Activated T-helper 2 cell treated with anti-CD3 and anti-CD28 coated beads, Interferon-gamma antibody, Interleukin-2, Interleukin-4, amounts not matched to agents 10 μg/mL and 5 μg/mL and 100 μg/mL, durations not matched to agents 14 hours and 24 hours and 36 hours (primary cell): ENCODE measurements around the gene LRP6. TPM values are rescaled to one million over a fixed set of nuclear protein-coding genes. Genes with fewer than 3 reads are reported as not detected.
"Not testable (repeated sequence)": the region's sequence is repeated elsewhere in the genome, so short reads cannot be mapped to it uniquely, and the experiment has no call there.

ENCODE experiments used
- DNase-seq: peaks from one replicate; pipeline ENCODE4 v3.0.0; 2021; ENCODE audit warnings: low spot score
- H3K27ac Mint-ChIP-seq: one replicate; pipeline ENCODE4 v1.8.0; 2021; ENCODE audit warnings: mixed read lengths
- H3K27me3 Mint-ChIP-seq: one replicate; pipeline ENCODE4 v1.8.0; 2021; ENCODE audit warnings: low read depth, mixed read lengths
- H3K36me3 Mint-ChIP-seq: one replicate; pipeline ENCODE4 v1.8.0; 2021; ENCODE audit warnings: low read depth, mixed read lengths
- H3K4me1 Mint-ChIP-seq: one replicate; pipeline ENCODE4 v1.8.0; 2021; ENCODE audit warnings: low read depth, mixed read lengths
- H3K4me3 Mint-ChIP-seq: one replicate; pipeline ENCODE4 v1.8.0; 2021; ENCODE audit warnings: low read depth, mild to moderate bottlenecking, moderate library complexity, mixed read lengths
- H3K9me3 Mint-ChIP-seq: one replicate; pipeline ENCODE4 v1.8.0; 2021; ENCODE audit warnings: mixed read lengths
- intact Hi-C: fragments of 100-400 bp; cut with micrococcal nuclease; formaldehyde crosslinking; loops from one replicate; pipeline ENCODE4 v1.15.1; 2023
- total RNA-seq: library from RNA; stranded (reverse); gene quantifications from 2 replicates; pipeline ENCODE4 v1.2.3, GENCODE V29; 2022

The LRP6 gene
- total RNA-seq, 1 donor from 2014 or later: 1.5 TPM

DNA sequence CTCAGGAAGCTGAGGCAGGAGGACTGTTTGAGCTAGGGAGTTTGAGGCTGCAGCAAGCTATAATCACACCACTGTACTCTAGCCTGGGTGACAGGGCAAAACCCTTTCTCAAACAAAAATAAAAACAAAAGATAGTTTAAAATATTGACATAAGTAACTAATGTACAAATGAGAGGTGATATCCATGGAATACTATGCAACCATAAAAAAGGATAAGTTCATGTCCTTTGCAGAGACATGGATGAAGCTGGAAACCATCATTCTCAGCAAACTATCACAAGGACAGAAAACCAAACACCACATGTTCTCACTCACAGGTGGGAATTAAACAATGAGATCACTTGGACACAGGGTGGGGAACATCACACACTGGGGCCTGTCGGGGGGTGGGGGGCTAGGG is 122.3 kb downstream of the LRP6 start:
- peaks cover 30% of the 10 kb centered on the region for H3K27me3 Mint-ChIP-seq
- DNase-seq, H3K36me3 Mint-ChIP-seq, H3K4me1 Mint-ChIP-seq, intact Hi-C loops, H3K27ac Mint-ChIP-seq, H3K9me3 Mint-ChIP-seq, H3K4me3 Mint-ChIP-seq: not testable (repeated sequence)

DNA sequence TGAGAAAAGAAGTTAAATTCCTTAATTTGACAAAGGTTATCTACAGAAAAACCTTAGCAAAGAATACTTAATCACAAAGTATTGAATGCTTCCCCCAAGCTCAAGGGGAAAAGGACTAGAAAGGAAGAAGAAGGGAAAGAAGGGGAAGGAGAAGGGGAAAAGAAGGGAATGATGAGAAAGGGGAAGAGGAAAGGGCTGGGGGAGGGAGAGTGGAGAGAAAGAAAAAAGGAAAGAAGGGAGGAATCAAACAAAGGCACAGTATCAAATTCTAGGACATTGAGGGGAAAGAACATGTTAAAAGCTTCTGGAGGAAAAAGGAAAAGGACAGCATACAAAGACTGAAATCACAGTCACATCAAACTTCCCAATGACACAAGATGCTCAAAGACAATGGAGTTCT is 125.8 kb downstream of the LRP6 start:
- peaks cover 26% of the 10 kb centered on the region for H3K27me3 Mint-ChIP-seq

DNA sequence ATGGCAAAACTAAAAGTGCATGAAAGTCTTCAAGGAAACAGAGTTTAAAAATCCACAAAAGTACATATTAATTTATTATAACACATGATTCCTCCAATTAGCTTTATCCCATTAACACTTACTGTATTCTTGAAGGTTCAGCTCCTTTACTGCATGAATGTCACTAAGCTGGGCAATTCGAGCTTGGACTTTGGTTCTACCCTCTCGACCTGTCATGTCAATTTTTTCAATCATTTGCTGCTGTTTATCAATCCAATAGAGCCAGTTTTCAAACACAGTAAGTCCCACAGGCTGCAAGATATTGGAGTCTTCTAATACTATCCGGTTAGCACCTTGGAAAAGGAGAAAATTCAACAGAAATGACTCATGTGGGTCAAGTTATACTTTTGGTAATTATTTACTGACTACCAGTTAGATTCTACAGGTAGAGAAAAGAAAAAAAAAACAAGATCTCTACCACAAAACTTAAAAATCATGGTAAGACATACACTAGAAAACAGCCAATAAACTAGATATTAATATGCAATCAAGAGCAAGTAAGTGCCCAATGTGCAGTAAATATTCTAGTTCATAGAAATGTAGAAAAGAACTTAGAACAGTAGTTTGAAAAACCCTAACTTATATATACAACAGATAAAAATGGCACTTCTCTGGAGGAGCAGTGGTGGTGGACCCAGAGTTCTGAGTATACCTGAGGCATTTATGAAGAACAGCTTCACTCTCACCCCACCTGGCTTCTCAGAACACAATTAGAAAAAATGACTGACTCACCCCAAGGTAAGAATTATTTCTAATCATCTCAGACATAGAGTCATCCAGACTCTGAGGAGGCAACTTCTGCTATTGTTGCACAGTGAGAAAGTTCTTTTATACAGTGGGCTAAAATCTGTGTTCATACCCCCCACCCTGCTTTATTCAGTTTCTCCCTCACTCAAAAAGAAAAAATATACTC is 128.4 kb downstream of the LRP6 start:
- H3K27ac Mint-ChIP-seq: no peak overlapping the region
- no peak overlapping the region for H3K4me3 Mint-ChIP-seq
- intact Hi-C loops: no loop called here
- H3K36me3 Mint-ChIP-seq: no peaks in the 10 kb centered on the region
- no peaks in the 10 kb centered on the region for H3K9me3 Mint-ChIP-seq
- DNase-seq: no peak
- peaks cover 28% of the 10 kb centered on the region for H3K27me3 Mint-ChIP-seq
- H3K4me1 Mint-ChIP-seq: no peaks in the 10 kb centered on the region

More for the DNA sequence above, 125.8 kb downstream of the LRP6 start:
- Mint-ChIP-seq H3K9me3 (no peaks in the 10 kb centered on the region), H3K27ac (no peak overlapping the region), H3K4me1 (no peaks in the 10 kb centered on the region), H3K36me3 (no peaks in the 10 kb centered on the region), H3K4me3 (no peak overlapping the region)
- DNase-seq: no peak
- intact Hi-C loops: no loop called here

DNA sequence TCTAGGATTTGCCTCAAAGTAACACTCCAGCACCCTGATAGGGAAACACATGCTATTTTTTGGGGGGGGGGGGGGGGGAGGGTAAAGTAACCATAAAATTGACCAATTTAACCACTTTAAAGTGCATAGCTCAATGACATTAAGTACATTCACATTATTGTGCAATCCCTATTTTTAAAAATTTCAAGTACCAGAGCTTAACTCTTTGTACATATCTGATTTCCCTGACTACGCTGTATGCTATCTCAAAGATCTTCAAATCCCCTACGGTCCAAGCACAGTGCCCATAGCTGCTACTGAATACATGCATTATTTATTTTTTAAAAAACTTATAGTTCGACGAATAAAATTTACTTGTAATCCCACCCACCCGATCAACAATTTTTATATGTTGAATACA is 133.1 kb downstream of the LRP6 start:
- Mint-ChIP-seq H3K27me3 (peaks cover 14% of the 10 kb centered on the region), H3K4me1 (peaks cover under 1% of the 10 kb centered on the region), H3K4me3 (no peak overlapping the region), H3K36me3 (no peaks in the 10 kb centered on the region), H3K9me3 (no peaks in the 10 kb centered on the region), H3K27ac (no peak overlapping the region)
- DNase-seq: no peak
- intact Hi-C loops: no loop called here

DNA sequence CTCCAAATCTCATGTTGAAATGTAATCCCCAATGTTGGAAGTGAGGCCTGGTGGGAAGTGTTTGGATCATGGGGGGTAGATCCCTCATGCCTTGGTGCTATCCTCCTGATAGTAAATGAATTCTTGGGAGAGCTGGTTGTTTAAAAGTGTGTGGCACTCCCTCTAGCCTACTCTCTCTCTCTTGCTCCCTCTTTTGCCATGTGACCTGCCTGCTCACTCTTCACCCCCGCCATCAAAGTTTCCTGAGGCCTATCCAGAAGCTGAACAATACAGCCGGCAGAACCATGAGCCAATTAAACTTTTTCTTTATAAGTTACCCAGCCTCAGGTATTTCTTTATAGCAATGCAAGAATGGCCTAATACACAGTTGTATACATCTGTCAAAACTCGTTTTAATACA is 133.6 kb downstream of the LRP6 start:
- H3K27me3 Mint-ChIP-seq: peaks cover 18% of the 10 kb centered on the region
- no peak overlapping the region for H3K4me3 Mint-ChIP-seq
- H3K4me1 Mint-ChIP-seq: peaks cover 3% of the 10 kb centered on the region
- intact Hi-C loops: no loop called here
- H3K9me3 Mint-ChIP-seq: no peaks in the 10 kb centered on the region
- DNase-seq: no peak
- no peaks in the 10 kb centered on the region for H3K36me3 Mint-ChIP-seq
- no peak overlapping the region for H3K27ac Mint-ChIP-seq

DNA sequence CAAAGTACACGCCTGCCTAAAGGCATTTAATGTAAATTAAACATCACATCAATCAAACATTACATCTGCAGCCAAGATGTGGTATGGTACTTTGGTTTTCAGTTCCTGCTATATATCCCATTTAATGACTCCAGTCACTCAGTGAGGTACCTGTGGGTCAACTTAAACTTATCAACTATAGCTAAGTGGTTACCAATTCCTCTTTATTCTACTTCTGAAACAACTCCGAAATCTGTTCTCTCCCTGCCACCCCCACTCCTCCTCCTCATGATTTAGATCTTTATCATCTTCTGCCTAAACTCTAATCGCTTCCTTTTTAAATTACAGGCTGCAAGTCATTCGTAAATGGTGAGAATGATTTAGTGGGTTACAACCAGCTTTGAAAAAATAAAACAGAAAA is 138.2 kb downstream of the LRP6 start:
- Mint-ChIP-seq H3K4me1 (peaks cover 3% of the 10 kb centered on the region), H3K27ac (no peak overlapping the region), H3K36me3 (no peaks in the 10 kb centered on the region), H3K27me3 (peaks cover 18% of the 10 kb centered on the region), H3K9me3 (no peaks in the 10 kb centered on the region), H3K4me3 (no peak overlapping the region)
- intact Hi-C loops: no loop called here
- DNase-seq: no peak

DNA sequence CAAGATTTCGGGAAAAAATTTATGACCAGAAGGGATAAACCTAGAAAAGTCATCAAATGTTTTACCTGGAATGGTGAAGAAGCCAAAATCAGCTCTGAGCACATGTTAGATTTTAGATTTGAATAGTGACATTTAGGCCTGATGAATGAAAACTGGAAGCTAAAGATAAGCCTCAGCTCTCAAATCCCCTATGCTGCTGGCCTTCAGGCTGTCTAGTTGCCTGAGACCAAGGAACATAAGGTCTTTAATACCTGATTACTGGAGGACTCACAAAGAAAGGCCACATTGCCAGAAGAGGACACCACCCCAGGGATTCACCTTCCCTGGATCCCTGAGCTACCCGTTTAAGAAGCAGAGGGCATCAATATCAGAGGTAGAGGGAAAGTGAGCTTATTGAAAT is 139.5 kb downstream of the LRP6 start:
- intact Hi-C loops: no loop called here
- H3K27me3 Mint-ChIP-seq: peaks cover 15% of the 10 kb centered on the region
- H3K4me3 Mint-ChIP-seq: no peak overlapping the region
- no peak for DNase-seq
- H3K4me1 Mint-ChIP-seq: peaks cover 3% of the 10 kb centered on the region
- H3K9me3 Mint-ChIP-seq: no peaks in the 10 kb centered on the region
- no peak overlapping the region for H3K27ac Mint-ChIP-seq
- H3K36me3 Mint-ChIP-seq: no peaks in the 10 kb centered on the region

DNA sequence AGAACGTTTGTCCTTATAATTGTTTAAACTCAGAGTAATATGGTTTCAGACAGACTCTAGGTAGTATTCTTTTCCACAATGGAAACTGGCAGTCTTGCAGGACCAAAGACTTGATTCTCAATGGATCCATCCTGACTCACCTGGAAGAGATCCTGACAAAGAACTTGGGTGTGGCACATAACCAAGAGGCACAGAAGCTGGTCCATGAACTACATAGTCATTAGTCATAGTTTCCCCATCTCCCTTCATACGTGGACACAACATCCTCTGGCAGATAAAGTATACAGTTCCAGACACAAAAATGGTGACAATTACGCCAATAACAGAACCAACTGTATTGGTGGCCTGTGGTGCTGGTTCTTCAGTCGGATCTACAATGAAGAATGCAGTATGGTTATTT is 140.3 kb downstream of the LRP6 start:
- Mint-ChIP-seq H3K9me3 (no peaks in the 10 kb centered on the region), H3K27ac (no peak overlapping the region), H3K4me1 (peaks cover 3% of the 10 kb centered on the region), H3K27me3 (peaks cover 15% of the 10 kb centered on the region), H3K36me3 (no peaks in the 10 kb centered on the region), H3K4me3 (no peak overlapping the region)
- DNase-seq: no peak
- intact Hi-C loops: no loop called here

DNA sequence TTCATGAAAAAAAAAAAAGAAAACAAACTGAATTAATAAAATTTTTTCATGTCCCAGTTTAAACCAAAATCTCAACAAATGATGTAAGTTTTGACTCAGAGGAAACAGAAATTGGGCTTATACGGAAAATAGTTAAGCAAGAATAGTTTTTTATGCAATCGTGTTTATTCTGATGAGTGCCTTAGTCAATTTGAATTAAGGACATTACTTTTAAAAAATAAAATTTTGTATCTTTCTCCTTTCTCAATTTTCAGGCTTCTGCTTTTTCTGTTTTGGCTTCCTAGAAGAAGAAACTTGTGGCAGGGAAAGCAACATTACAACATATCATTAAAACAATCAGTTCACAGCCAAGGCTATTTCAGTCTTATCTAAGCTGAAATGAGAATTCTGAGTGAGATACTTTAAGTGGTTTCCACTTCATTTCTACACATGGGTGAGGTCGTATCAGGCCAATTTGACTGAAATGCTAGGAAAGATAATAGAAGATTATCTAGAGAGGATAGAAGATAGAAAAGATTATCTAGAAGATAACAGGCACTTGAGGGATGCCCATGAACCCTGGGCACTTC is 143.7 kb downstream of the LRP6 start:
- no peak overlapping the region for H3K4me3 Mint-ChIP-seq
- H3K36me3 Mint-ChIP-seq: no peaks in the 10 kb centered on the region
- peaks cover 10% of the 10 kb centered on the region for H3K27me3 Mint-ChIP-seq
- no peak overlapping the region for H3K27ac Mint-ChIP-seq
- DNase-seq: no peak
- intact Hi-C loops: no loop called here
- H3K4me1 Mint-ChIP-seq: no peaks in the 10 kb centered on the region
- no peaks in the 10 kb centered on the region for H3K9me3 Mint-ChIP-seq

DNA sequence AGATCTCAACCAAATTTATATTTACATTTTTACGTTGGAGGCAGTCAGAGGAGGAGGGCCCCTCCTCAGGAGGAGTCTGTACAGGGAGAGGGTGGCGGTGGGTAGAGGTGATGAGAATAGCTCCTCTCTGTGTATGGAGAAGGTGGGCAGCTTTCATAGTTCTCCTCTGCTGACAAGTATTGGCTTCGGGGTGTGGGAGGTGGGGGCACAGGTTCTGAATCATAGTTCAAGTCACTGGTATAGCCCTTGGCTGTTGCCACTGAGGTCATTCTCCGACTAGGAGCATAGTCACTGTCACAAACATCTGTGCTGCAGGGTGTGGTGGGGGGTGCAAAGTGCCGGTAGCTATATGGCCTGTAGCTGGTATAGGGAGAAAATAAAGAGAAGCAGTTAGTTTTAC is 145.8 kb downstream of the LRP6 start:
- no peak for DNase-seq
- Mint-ChIP-seq H3K27ac (no peak overlapping the region), H3K9me3 (no peaks in the 10 kb centered on the region), H3K36me3 (no peaks in the 10 kb centered on the region), H3K27me3 (peaks cover 7% of the 10 kb centered on the region), H3K4me1 (no peaks in the 10 kb centered on the region), H3K4me3 (no peak overlapping the region)
- intact Hi-C loops: no loop called here

DNA sequence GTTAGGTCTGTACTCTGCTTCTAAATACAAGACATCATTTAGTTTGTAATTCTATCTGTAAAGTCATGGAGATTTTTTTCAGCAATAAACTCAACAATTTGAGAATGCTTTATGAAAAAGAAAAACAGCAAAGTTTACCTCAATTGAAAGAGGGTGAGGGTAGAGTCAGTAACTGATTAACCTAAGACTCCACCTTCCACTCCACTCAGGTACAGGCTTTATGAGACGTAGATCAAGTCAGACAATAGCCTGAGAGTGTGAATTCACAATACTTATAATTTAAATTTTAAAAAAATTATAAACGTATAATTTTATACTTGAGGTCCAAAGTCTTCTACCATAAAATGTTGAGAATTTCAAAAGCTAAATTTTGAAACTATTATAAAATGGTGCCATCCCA is 150.2 kb downstream of the LRP6 start:
- Mint-ChIP-seq H3K4me1 (no peaks in the 10 kb centered on the region), H3K27ac (no peak overlapping the region), H3K4me3 (no peak overlapping the region), H3K36me3 (no peaks in the 10 kb centered on the region), H3K9me3 (no peaks in the 10 kb centered on the region), H3K27me3 (peaks cover 11% of the 10 kb centered on the region)
- intact Hi-C loops: no loop called here
- DNase-seq: no peak

DNA sequence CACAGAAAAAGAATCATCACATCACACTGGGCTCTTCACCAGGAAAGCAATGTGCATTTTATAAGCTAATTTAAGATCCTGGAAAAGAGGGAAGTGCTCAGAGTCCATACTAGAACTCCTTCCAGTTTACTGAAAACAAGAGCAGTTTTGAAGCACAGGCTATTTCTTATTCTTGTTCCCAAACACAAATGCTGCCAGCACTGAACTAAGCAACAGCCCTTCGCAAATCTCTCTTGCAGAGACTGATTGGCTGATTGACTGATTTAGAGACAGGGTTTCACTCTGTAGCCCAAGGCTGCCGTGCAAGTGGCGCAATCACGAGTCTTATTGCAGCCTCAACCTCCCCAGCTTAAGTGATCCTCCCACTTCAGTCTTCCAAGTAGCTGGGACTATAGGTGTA is 151.3 kb downstream of the LRP6 start:
- Mint-ChIP-seq H3K9me3 (no peaks in the 10 kb centered on the region), H3K36me3 (no peaks in the 10 kb centered on the region), H3K27me3 (peaks cover 11% of the 10 kb centered on the region)

DNA sequence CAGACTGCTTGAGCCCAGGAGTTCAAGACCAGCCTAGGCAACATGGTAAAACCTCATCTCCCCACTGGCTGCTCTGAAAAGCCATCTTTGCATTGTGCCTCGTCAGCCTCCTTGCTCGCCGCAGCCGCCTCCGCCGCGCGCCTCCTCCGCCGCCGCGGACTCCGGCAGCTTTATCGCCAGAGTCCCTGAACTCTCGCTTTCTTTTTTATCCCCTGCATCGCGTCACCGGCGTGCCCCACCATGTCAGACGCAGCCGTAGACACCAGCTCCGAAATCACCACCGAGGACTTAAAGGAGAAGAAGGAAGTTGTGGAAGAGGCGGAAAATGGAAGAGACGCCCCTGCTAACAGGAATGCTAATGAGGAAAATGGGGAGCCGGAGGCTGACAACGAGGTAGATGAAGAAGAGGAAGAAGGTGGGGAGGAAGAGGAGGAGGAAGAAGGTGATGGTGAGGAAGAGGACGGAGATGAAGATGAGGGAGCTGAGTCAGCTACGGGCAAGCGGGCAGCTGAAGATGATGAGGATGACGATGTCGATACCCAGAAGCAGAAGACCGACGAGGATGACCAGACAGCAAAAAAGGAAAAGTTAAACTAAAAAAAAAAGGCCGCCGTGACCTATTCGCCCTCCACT is 155.8 kb downstream of the LRP6 start:
- H3K27me3 Mint-ChIP-seq, intact Hi-C loops, H3K36me3 Mint-ChIP-seq, H3K27ac Mint-ChIP-seq, H3K4me1 Mint-ChIP-seq, H3K4me3 Mint-ChIP-seq, DNase-seq: not testable (repeated sequence)
- H3K9me3 Mint-ChIP-seq: peaks cover 24% of the 10 kb centered on the region

More for the DNA sequence above, 151.3 kb downstream of the LRP6 start:
- Mint-ChIP-seq H3K4me1 (no peaks in the 10 kb centered on the region), H3K4me3 (no peak overlapping the region), H3K27ac (no peak overlapping the region)
- intact Hi-C loops: no loop called here
- no peak for DNase-seq
